Measurements from ENCODE around the gene ZNF410.
A peak's percentile ranks its signal among the peaks of the same experiment; 100 is the strongest.

ZNF410 gene

GRCh38 chr14:73870525-73871235 is 16.0 kb upstream of the ZNF410 start:
- TF ChIP-seq, protein P1, sequence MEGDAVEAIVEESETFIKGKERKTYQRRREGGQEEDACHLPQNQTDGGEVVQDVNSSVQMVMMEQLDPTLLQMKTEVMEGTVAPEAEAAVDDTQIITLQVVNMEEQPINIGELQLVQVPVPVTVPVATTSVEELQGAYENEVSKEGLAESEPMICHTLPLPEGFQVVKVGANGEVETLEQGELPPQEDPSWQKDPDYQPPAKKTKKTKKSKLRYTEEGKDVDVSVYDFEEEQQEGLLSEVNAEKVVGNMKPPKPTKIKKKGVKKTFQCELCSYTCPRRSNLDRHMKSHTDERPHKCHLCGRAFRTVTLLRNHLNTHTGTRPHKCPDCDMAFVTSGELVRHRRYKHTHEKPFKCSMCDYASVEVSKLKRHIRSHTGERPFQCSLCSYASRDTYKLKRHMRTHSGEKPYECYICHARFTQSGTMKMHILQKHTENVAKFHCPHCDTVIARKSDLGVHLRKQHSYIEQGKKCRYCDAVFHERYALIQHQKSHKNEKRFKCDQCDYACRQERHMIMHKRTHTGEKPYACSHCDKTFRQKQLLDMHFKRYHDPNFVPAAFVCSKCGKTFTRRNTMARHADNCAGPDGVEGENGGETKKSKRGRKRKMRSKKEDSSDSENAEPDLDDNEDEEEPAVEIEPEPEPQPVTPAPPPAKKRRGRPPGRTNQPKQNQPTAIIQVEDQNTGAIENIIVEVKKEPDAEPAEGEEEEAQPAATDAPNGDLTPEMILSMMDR (IDR thresholded peaks at IDR 0.05) = no peak

DNA sequence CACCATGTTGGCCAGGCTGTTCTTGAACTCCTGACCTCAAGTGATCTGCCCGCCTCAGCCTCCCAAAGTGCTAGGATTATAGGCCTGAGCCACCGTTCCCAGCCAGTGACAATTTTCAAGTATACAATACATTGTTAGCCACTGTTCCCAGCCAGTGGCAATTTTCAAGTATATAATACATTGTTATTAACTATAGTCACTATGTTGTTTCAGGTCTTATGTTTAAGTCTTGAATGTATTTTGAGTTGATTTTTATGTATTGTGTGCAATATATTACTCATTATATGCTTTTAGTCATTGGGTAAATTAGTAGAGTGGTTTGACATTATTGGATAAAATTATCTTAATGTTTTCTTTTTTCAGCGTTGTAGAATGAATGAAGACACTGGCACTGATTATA is 13.0 kb upstream of the ZNF410 start:
- TF ChIP-seq, protein P1 (IDR thresholded peaks at IDR 0.05) = no peak
- H3K4me3 ChIP-seq = no peak overlapping the region
- H3K27ac ChIP-seq = no peak overlapping the region
- no peak for DNase-seq (ENCODE audit: low spot score)

More at GRCh38 chr14:73870525-73871235, 16.0 kb upstream of the ZNF410 start:
- no peak for DNase-seq (ENCODE audit: low spot score)
- no peak overlapping the region for H3K4me3 ChIP-seq
- no peak overlapping the region for H3K27ac ChIP-seq

DNA sequence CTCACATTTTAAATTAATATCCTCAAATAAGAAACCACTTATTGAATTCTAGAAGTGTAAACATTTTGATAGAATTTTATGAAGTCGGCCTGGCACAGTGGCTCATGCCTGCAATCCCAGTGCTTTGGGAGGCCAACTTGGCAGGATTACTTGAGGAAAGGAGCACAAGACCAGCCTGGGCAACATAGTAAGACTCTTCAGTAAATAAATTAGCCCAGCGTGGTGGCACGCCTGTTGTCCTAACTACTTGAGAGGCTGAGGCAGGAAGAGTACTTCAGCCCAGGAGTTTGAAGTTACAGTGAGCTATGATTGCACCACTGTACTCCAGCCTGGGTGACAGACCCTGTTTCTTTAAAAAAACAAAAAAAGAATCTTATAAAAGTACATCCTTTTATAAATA is 8.9 kb upstream of the ZNF410 start:
- Histone ChIP-seq H3K27ac (no peak overlapping the region), H3K4me3 (no peak overlapping the region)
- TF ChIP-seq, protein P1 (IDR thresholded peaks at IDR 0.05) = no peak
- DNase-seq (ENCODE audit: low spot score) = no peak

- Histone ChIP-seq H3K4me3 (no peak overlapping the region), H3K27ac (no peak overlapping the region)
- no peak for DNase-seq (ENCODE audit: low spot score)
- TF ChIP-seq, protein P1 (IDR thresholded peaks at IDR 0.05) = no peak
These were observed 8.2 kb upstream of the ZNF410 start for GRCh38 chr14:73878436-73878835.

DNA sequence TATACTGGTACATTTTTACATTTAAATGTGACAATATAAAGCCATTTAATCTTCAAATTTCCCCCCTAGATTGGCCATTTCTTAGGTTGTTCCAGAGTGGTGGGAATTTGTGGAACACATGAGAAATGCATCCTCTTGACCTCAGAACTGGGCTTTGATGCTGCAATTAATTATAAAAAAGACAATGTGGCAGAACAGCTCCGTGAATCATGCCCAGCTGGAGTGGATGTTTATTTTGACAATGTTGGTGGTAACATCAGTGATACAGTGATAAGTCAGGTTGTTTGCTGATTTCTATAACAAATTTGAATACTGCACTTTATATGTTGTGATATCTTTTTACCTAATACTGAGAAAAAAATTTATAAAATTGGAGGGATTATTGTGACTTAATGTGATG is 7.6 kb upstream of the ZNF410 start:
- DNase-seq (ENCODE audit: low spot score) = no peak
- no peak overlapping the region for H3K27ac ChIP-seq
- H3K4me3 ChIP-seq = no peak overlapping the region
- TF ChIP-seq, protein P1 (IDR thresholded peaks at IDR 0.05) = no peak

DNA sequence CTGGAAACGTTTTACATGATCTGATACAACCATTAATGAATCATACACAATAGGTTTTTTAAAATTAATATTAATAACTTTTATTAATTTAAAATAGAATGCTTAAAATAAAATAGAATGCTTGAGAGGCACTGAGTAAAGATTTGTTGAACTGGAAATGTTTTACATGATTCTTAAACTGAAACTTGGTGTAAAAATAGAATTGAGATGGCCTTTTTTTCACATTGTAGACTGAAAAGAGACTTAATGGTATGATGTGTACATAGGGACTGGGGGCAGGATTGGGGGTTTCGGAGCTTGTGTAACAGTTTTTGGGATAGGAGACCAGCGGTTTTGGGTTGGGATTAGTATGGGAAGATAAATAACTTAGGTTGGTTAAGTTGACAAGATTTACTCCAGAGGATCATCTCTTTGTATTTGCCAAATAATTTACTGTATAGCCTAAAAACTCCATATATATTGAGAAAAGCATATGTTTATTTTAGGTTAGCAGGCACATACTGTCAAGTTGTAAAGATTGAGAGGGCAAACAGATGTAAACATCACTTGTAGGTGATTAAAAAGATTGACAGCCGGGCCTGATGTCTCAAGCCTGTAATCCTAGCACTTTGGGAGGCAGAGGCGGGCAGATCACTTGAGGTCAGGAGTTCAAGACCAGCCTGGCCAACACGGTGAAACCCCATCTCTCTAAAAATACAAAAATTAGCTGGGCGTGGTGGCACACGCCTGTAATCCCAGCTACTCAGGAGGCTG is 2.0 kb upstream of the ZNF410 start:
- TF ChIP-seq, protein P1 (IDR thresholded peaks at IDR 0.05) = no peak
- peak overlapping the region; percentile 91 for H3K4me3 ChIP-seq
- no peak for DNase-seq (ENCODE audit: low spot score)
- no peak overlapping the region for H3K27ac ChIP-seq

- TF ChIP-seq, protein P1 (IDR thresholded peaks at IDR 0.05) = no peak
- peak; percentile 72 for DNase-seq (ENCODE audit: low spot score)
- peak overlapping the region; percentile 89 to 97 for H3K27ac ChIP-seq
- peak overlapping the region; percentile 91 for H3K4me3 ChIP-seq
These were observed 608 bp downstream of the ZNF410 start for GRCh38 chr14:73887318-73887616.

All from coronary artery (tissue), 2 donors.